Endothelial cell of umbilical vein (primary cell): ENCODE data around the gene FOXO6. TPM values are rescaled to one million over a fixed set of nuclear protein-coding genes. Genes with fewer than 3 reads are reported as not detected.

Experiments
- BruUV-seq: library from RNA; stranded (reverse); fragments of 400-500 nt; replicated peaks from 2 replicates; lab custom pipeline; 2021; lab: Mats Ljungman, UMichigan
- CTCF ChIA-PET: fragments of 300-600, 350-600 bp; sonication (Branson Sonifier 250); formaldehyde crosslinking; loops from one replicate; lab custom pipeline; 2021; ENCODE audit warnings: antibody characterized with exemption, inconsistent platforms; lab: Charles Lee
- POLR2A ChIA-PET: fragments of 300-600, 350-600 bp; sonication (Branson Sonifier 250); formaldehyde crosslinking; loops from one replicate; lab custom pipeline; 2021; ENCODE audit warnings: antibody characterized with exemption, inconsistent platforms; lab: Charles Lee
- DNase-seq: peaks from one replicate; pipeline ENCODE4 v3.0.0-alpha.2; 2011; ENCODE audit warnings: low read depth, low spot score
- FAIRE-seq: peaks from 2 replicates; lab custom pipeline; 2011; peaks lifted over from hg19 to GRCh38; lab: Jason Lieb, UNC
- H2AFZ ChIP-seq: 2 replicates; pipeline ENCODE4 v1.6.0; 2012; ENCODE audit warnings: low read depth, low read length, control low read depth, inconsistent platforms
- H3K27ac ChIP-seq: 2 replicates; pipeline ENCODE4 v1.5.1; 2011; ENCODE audit warnings: low read depth, mild to moderate bottlenecking, control low read depth, low read length, moderate library complexity; ENCODE audit not compliant: insufficient read depth
- H3K27me3 ChIP-seq, 2 experiments: 2 replicates each; pipeline versions ENCODE4 v1.6.0 to v1.6.1; 2011; ENCODE audit warnings: low read length in 2 of 2, mixed read lengths in 1 of 2; ENCODE audit not compliant: control insufficient read depth in 2 of 2, insufficient read depth in 2 of 2
- H3K36me3 ChIP-seq, 2 experiments: 2 replicates in 1 of 2; 3 replicates in 1 of 2; pipeline ENCODE4 v1.5.1; 2011; ENCODE audit warnings: low read length in 2 of 2, mild to moderate bottlenecking in 1 of 2, moderate library complexity in 1 of 2; ENCODE audit not compliant: control insufficient read depth in 2 of 2, insufficient read depth in 2 of 2; ENCODE audit errors: extremely low read depth in 1 of 2
- H3K4me1 ChIP-seq: 3 replicates; pipeline ENCODE4 v1.5.1; 2011; ENCODE audit warnings: mild to moderate bottlenecking, low read length; ENCODE audit not compliant: control insufficient read depth, insufficient read depth; ENCODE audit errors: extremely low read depth
- H3K4me2 ChIP-seq: 2 replicates; pipeline ENCODE4 v1.6.1; 2011; ENCODE audit warnings: low read length, control low read depth, mixed read lengths; ENCODE audit not compliant: insufficient read depth
- H3K4me3 ChIP-seq, 3 experiments: fragments of 200-600 bp in 1 of 3; sonication (generic), shearing (Covaris generic) in 1 of 3; replicated peaks in 1 of 3; 2 replicates each; pipeline ENCODE4 v1.5.1; 2011 to 2016; ENCODE audit warnings: control low read depth in 3 of 3, low read length in 3 of 3, mild to moderate bottlenecking in 2 of 3, inconsistent platforms in 1 of 3, low read depth in 1 of 3, moderate library complexity in 1 of 3; ENCODE audit not compliant: insufficient read depth in 1 of 3
- H3K79me2 ChIP-seq: 2 replicates; pipeline ENCODE4 v1.6.0; 2012; ENCODE audit warnings: low read length, inconsistent platforms; ENCODE audit not compliant: control insufficient read depth, insufficient read depth
- H3K9ac ChIP-seq: replicated peaks from 2 replicates; pipeline ENCODE3; 2011; ENCODE audit warnings: low read length, control low read depth; ENCODE audit not compliant: insufficient read depth; ENCODE audit errors: extremely low read depth
- H3K9me1 ChIP-seq: replicated peaks from 3 replicates; pipeline ENCODE4 v1.6.0; 2011; ENCODE audit warnings: mild to moderate bottlenecking, low read length; ENCODE audit not compliant: control insufficient read depth, insufficient read depth; ENCODE audit errors: extremely low read depth
- H3K9me3 ChIP-seq: replicated peaks from 2 replicates; pipeline ENCODE4 v1.5.1; 2012; ENCODE audit warnings: low read length, inconsistent platforms; ENCODE audit not compliant: control insufficient read depth, insufficient read depth
- H4K20me1 ChIP-seq: replicated peaks from 2 replicates; pipeline ENCODE3; 2011; ENCODE audit warnings: mild to moderate bottlenecking, low read length; ENCODE audit not compliant: control insufficient read depth, insufficient read depth; ENCODE audit errors: extremely low read depth
- EZH2 ChIP-seq: IDR thresholded peaks from 2 replicates; pipeline ENCODE4 v1.6.1; 2012; ENCODE audit warnings: borderline replicate concordance, low read depth, mild to moderate bottlenecking, moderate library complexity, low read length, inconsistent platforms; ENCODE audit not compliant: severe bottlenecking
- FOS ChIP-seq: IDR thresholded peaks from 2 replicates; pipeline ENCODE4 v1.6.1; 2011; ENCODE audit warnings: mild to moderate bottlenecking, low read length, moderate library complexity, borderline replicate concordance; ENCODE audit not compliant: insufficient read depth
- GATA2 ChIP-seq: IDR thresholded peaks from 2 replicates; pipeline ENCODE4 v1.7.0; 2011; ENCODE audit warnings: low read depth, mild to moderate bottlenecking, moderate library complexity, mixed read lengths, low read length; ENCODE audit not compliant: insufficient read length, insufficient read depth
- JUN ChIP-seq: IDR thresholded peaks from 2 replicates; pipeline ENCODE4 v1.6.1; 2011; ENCODE audit warnings: borderline replicate concordance, low read depth; ENCODE audit not compliant: insufficient read length, insufficient read depth
- MYC ChIP-seq: IDR thresholded peaks from one replicate; pipeline ENCODE4 v1.6.1; 2011; ENCODE audit warnings: mild to moderate bottlenecking, low read depth, low read length
- POLR2A ChIP-seq: IDR thresholded peaks from 2 replicates; pipeline ENCODE4 v1.6.1; 2012; ENCODE audit warnings: low read depth, mild to moderate bottlenecking, control low read depth, low read length
- POLR2AphosphoS5 ChIP-seq: IDR thresholded peaks from 2 replicates; pipeline ENCODE4 v1.6.1; 2012; ENCODE audit warnings: low read depth, mild to moderate bottlenecking, control low read depth, low read length, moderate library complexity; ENCODE audit not compliant: insufficient read depth
- dilution Hi-C: fragments of 300-500 bp; cut with MboI; formaldehyde crosslinking; loops from one replicate; pipeline ENCODE4 v1.15.0; 2019; ENCODE audit warnings: low sequenced_read_pairs; ENCODE audit not compliant: extremely low pct_ligation_motif_present
- intact Hi-C: fragments of 100-400 bp; cut with micrococcal nuclease; formaldehyde crosslinking; loops from one replicate; pipeline ENCODE4 v1.10.0; 2022
- polyA plus RNA-seq, 4 experiments: library from polyadenylated mRNA; depleted of rRNA in 3 of 4; stranded (reverse) in 3 of 4; unstranded in 1 of 4; fragments of >200 nt; gene quantifications; 2 replicates each; pipeline versions ENCODE4 v1.2.1 to v1.2.3, GENCODE V29; 2011 to 2012; ENCODE audit warnings: missing spikeins in 1 of 4
- total RNA-seq: library from RNA; stranded (reverse); gene quantifications from 2 replicates; pipeline ENCODE4 v1.2.3, GENCODE V29; 2021
- TF ChIP-seq, protein P1 (sequence below): IDR thresholded peaks from 2 replicates; pipeline ENCODE4 v1.6.1; 2011; ENCODE audit not compliant: insufficient read depth, insufficient read length
- TF ChIP-seq, protein P2 (sequence below), 2 donors: IDR thresholded peaks; 1 replicate in 1 of 2; 2 replicates in 1 of 2; pipeline ENCODE4 v1.5.1; 2011; ENCODE audit warnings: low read length in 2 of 2, mild to moderate bottlenecking in 2 of 2, moderate library complexity in 2 of 2, control low read depth in 1 of 2, inconsistent platforms in 1 of 2, low read depth in 1 of 2; ENCODE audit not compliant: insufficient read depth in 1 of 2; ENCODE audit errors: extremely low read depth in 1 of 2

FOXO6 gene
- total and polyA plus RNA-seq, 2 donors (not counting 3 experiments of a cell fraction or from before 2014, with no cell fraction given), result 0.04 to 0.38 TPM

- no peak for DNase-seq
- Histone ChIP-seq H3K4me1 (peaks cover 3% of the 10 kb centered on the region), H3K4me2 (no peak overlapping the region), H3K4me3 (no peak overlapping the region), H3K79me2 (no peaks in the 10 kb centered on the region), H3K27me3 (peaks cover 27 to 34% of the 10 kb centered on the region in 2 experiments), H4K20me1 (no peaks in the 10 kb centered on the region), H3K9ac (no peak overlapping the region), H3K27ac (no peak overlapping the region), H3K36me3 (no peaks in the 10 kb centered on the region), H3K9me3 (no peaks in the 10 kb centered on the region), H3K9me1 (no peaks in the 10 kb centered on the region), H2AFZ (no peak overlapping the region)
- no TSS peak for BruUV-seq
- POLR2A ChIA-PET, result no interaction called here
- CTCF ChIA-PET, result interaction anchor here (1.3 to 2.3 kb wide), 4 partner anchors 21 to 70 kb away, joined by 3 to 7 read pairs (median 4); no protein-coding TSS in a partner anchor
- dilution Hi-C loops (no loop called here), intact Hi-C loops (no loop called here)
- TF ChIP-seq FOS, result no peak
- no peak for TF ChIP-seq POLR2AphosphoS5
- TF ChIP-seq EZH2, result no peak
- TF ChIP-seq MYC, result no peak
- TF ChIP-seq, protein P1, sequence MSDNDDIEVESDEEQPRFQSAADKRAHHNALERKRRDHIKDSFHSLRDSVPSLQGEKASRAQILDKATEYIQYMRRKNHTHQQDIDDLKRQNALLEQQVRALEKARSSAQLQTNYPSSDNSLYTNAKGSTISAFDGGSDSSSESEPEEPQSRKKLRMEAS, result no peak
- TF ChIP-seq POLR2A, result no peak
- TF ChIP-seq, protein P2, sequence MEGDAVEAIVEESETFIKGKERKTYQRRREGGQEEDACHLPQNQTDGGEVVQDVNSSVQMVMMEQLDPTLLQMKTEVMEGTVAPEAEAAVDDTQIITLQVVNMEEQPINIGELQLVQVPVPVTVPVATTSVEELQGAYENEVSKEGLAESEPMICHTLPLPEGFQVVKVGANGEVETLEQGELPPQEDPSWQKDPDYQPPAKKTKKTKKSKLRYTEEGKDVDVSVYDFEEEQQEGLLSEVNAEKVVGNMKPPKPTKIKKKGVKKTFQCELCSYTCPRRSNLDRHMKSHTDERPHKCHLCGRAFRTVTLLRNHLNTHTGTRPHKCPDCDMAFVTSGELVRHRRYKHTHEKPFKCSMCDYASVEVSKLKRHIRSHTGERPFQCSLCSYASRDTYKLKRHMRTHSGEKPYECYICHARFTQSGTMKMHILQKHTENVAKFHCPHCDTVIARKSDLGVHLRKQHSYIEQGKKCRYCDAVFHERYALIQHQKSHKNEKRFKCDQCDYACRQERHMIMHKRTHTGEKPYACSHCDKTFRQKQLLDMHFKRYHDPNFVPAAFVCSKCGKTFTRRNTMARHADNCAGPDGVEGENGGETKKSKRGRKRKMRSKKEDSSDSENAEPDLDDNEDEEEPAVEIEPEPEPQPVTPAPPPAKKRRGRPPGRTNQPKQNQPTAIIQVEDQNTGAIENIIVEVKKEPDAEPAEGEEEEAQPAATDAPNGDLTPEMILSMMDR (IDR thresholded peaks at IDR 0.05; ENCODE audit: extremely low read depth in 1 of 2, insufficient read depth in 1 of 2, low read depth in 1 of 2, low read length in 2 of 2), result no peak
- no peak for TF ChIP-seq JUN
- TF ChIP-seq GATA2, result no peak
- no peak for FAIRE-seq
Observed at GRCh38 chr1:41362749-41363590, 1.7 kb downstream of the FOXO6 start.
